Germinal center (tissue), 1 donor: Measurements from ENCODE around the gene JAM3.

Experiments used
- DNase-seq: peaks from one replicate; pipeline ENCODE4 v3.0.0; 2012; ENCODE audit warnings: mixed read lengths, low spot score

Gene JAM3

DNA sequence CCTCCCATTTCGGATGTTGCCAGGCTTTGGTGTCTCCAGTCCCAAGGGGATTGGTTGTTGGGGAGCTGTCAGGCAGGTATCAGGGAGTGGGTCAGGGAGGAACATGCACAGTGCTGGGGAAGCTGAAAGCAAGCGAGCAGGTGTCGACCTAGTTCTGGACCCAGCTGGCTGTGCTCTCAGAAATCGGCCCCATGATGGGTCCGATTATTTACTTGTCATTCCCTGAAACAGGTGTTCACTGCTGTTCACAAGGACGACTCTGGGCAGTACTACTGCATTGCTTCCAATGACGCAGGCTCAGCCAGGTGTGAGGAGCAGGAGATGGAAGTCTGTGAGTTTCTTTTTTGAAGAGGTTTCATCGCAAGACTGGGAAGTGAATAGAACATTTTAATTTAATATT is 76.8 kb downstream of the JAM3 start:
- no peak for DNase-seq

DNA sequence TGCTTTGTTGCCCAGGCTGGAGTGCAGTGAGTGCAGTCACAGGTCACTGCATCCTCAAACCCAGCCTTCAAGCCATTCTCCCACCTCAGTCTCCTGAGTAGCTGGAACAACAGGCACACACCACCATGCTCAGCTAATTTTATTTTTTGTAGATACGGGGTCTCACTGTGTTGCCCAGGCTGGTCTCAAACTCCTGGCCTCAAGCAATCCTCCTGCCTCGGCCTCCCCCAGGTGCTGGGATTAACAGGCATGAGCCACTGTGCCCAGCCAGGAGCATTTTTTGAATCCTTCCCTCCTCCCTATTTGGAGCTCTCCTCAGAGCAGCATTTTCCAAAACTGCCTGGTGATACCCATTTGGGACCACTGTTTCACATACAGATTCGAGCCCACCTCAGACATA is 77.7 kb downstream of the JAM3 start:
- no peak for DNase-seq

DNA sequence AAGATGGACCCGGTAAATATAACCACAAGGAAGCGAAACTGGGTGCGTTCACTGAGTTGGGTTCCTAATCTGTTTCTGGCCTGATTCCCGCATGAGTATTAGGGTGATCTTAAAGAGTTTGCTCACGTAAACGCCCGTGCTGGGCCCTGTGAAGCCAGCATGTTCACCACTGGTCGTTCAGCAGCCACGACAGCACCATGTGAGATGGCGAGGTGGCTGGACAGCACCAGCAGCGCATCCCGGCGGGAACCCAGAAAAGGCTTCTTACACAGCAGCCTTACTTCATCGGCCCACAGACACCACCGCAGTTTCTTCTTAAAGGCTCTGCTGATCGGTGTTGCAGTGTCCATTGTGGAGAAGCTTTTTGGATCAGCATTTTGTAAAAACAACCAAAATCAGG is 80.5 kb downstream of the JAM3 start:
- no peak for DNase-seq

DNA sequence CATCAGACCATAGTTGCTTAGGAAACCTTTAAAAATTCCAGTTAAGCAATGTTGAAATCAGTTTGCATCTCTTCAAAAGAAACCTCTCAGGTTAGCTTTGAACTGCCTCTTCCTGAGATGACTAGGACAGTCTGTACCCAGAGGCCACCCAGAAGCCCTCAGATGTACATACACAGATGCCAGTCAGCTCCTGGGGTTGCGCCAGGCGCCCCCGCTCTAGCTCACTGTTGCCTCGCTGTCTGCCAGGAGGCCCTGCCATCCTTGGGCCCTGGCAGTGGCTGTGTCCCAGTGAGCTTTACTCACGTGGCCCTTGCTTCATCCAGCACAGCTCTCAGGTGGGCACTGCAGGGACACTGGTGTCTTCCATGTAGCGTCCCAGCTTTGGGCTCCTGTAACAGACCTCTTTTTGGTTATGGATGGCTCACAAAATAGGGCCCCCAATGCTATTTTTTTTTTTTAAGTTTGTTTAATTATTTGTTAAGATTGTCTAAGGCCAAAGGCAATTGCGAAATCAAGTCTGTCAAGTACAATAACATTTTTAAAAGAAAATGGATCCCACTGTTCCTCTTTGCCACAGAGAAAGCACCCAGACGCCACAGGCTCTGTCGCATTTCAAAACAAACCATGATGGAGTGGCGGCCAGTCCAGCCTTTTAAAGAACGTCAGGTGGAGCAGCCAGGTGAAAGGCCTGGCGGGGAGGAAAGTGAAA is 81.5 kb downstream of the JAM3 start:
- no peak for DNase-seq

DNA sequence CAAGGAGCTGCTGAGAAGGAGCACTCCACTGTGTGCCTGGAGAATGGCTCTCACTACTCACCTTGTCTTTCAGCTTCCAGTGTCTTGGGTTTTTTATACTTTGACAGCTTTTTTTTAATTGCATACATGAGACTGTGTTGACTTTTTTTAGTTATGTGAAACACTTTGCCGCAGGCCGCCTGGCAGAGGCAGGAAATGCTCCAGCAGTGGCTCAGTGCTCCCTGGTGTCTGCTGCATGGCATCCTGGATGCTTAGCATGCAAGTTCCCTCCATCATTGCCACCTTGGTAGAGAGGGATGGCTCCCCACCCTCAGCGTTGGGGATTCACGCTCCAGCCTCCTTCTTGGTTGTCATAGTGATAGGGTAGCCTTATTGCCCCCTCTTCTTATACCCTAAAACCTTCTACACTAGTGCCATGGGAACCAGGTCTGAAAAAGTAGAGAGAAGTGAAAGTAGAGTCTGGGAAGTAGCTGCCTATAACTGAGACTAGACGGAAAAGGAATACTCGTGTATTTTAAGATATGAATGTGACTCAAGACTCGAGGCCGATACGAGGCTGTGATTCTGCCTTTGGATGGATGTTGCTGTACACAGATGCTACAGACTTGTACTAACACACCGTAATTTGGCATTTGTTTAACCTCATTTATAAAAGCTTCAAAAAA is 82.3 kb downstream of the JAM3 start:
- DNase-seq: no peak

DNA sequence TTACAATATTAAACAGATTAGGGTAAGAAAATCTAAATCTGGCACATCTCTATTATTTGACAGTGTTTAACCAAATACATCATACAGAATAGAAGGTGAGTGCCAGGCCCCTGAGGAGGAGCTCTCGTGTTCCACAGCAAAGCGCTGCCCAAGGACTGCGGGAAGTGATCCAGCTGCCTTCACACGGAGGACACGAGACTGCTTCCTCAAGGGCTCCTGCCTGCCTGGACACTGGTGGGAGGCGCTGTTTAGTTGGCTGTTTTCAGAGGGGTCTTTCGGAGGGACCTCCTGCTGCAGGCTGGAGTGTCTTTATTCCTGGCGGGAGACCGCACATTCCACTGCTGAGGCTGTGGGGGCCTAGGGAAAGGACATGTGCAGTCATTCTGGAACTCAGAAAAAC is 83.8 kb downstream of the JAM3 start:
- DNase-seq: no peak

DNA sequence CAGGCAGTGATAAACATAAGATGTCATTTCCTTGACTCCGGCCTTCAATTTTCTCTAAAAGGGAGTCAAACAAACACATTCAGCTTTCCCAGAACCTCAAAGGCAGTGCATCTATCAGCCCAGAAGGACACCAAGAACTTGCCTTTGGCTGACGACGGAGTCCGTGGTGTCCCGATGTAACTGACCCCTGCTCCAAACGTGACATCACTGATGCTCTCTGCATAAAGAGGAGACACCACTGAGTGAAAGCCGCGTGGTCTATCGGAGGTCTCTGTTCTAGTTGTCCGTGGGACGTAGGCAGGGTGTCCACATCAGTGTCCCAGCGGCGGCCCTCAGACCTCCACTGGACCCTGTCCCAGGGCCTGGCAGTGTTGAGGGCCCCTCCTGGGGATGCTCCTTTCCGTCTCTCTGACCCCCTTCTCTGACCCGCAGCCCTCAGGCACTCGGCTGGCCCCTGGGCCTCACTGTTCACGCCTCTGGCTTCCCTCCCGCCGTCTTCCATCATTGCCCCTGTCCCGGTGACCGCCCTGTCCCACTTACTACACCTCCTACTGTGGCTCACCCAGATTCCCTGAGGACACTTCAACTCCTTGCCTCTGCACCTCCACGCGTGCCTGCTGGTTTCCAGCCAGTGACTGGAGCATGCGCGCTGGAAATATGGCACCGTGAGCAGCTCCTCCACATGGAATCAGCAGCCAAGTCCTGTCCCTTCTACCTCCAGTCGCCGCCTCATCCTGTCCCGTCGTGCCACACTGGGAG is 84.5 kb downstream of the JAM3 start:
- no peak for DNase-seq

DNA sequence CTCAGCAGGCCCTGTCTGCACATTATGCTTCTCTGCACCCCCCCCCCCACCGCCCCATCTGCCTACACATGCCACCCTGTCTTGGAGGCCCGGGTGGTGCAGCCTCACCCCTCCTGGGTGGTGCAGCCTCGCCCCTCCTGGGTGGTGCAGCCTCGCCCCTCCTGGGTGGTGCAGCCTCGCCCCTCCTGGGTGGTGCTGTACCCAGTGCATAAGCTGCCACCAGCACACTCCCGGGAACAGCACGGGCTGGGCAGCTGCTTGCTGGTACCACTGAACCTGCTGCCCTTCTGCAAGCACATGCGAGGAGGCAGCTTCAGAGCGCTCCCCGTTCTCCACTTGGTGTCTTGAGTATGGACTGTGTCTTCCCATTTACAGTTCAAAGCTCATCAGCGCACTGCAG is 85.6 kb downstream of the JAM3 start:
- no peak for DNase-seq

DNA sequence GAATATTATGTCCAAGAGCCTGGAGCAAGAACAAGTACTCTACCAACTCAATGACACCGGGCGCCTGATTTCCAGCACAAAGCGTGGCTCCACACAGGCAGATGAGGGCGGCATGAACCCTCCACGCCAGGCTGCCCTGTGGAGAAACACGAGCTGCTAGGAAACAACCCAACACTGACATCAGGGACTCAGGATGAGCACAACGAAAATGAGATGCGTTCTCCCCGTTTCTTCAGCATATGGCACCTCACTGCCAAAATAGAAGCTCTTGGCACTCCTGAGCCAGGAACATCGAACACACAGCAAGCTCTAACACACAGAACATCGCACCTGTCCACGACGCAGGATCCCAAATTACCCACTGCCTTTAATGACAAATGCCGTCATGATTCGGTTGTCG is 86.6 kb downstream of the JAM3 start:
- DNase-seq: no peak

DNA sequence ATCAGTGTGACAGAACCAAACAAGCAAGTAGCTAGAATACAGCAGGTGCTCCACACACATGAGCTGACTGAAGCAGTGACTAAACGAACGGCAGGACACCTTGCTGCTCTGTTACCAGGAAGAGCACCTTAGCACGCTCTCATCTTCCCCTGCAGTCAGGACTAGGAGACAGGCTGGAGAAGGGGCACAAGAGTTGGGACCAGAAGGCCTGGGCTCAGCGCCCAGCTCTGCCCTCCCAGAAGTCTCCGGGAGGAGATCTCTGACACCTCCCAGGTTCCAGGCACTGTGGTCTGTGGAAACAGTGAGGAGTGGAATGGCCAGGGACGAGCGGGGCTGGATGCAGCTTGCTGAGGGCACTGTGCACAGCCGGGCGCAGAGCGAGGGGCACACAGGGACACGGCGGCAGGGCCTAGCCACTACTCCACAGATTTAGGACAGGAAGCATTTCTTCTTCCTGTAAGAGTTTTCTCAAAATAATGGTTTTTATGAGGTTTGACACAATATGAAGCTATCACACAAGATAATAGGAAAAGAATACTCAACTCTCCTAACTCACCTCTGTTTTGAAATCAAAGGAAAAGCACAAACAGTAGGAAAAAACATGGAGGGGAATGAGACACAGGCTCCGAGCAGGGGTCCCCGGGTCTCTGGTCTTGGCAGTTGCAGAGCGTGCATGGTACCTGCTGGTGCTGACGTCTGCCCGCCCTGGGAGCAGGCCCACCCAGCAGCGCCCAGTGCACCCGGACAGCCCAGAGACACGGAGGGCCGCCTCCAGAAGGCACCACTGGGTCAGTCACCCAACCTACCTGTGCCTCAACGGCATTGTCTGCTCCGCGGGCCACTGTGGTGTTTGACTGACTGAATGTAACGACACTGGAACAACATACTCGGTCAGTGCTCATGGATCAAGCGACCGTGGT is 87.3 kb downstream of the JAM3 start:
- DNase-seq: no peak

DNA sequence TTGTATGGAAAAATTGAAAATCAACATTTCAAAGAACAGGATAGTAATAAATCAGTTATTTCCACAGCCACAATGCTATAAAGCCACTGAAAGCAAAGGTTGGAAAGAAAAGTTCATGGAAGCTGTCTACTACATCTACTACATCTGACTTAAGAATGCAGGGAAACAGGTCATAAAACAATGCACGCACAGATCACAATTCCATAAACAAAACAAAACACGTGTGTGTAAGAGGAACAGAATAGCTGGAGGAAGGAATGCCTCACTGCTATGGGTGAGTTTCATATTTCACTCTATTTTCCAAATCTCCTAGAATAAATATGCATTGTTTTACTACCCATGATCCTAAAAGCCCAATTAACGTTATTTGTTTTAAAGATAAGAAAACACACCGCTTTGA is 88.6 kb downstream of the JAM3 start:
- DNase-seq: no peak

DNA sequence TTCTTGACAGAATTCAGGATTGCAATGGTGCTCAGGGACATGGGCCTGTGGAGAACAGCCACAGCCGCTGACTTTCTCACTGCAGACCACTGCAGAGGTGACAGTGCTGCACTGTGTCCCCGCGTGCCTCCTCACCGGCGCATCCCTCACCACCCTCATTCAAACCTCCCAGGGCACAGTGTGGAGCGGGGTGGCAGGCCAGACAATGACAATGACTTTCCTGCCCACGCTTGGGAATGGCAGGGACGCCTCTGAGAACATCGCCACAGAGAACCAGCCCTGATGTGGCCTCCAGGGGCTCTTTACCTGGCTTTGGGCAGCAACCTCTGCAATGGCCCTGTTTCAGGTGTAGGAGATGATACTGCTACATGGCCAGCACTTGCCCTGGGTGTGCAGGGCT is 89.2 kb downstream of the JAM3 start:
- no peak for DNase-seq

DNA sequence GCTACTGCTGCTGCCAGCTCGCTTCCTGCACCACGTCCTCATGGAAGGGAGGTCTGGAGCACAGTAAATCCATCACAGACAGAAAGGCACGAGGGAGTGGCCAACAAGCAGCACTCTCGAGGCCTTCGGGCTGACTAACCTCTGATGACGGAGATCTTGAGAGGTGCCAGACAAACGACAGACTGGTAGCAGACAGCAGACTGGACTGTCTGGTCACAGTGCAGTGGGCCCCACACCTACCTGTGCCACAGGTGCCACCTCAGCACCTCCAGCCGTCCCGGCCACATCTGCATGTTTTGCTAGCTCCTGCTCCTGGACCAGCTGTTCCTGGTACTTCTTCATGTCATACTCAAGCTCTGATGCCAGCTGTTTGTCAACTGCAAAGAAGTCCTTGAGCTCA is 90.8 kb downstream of the JAM3 start:
- no peak for DNase-seq

DNA sequence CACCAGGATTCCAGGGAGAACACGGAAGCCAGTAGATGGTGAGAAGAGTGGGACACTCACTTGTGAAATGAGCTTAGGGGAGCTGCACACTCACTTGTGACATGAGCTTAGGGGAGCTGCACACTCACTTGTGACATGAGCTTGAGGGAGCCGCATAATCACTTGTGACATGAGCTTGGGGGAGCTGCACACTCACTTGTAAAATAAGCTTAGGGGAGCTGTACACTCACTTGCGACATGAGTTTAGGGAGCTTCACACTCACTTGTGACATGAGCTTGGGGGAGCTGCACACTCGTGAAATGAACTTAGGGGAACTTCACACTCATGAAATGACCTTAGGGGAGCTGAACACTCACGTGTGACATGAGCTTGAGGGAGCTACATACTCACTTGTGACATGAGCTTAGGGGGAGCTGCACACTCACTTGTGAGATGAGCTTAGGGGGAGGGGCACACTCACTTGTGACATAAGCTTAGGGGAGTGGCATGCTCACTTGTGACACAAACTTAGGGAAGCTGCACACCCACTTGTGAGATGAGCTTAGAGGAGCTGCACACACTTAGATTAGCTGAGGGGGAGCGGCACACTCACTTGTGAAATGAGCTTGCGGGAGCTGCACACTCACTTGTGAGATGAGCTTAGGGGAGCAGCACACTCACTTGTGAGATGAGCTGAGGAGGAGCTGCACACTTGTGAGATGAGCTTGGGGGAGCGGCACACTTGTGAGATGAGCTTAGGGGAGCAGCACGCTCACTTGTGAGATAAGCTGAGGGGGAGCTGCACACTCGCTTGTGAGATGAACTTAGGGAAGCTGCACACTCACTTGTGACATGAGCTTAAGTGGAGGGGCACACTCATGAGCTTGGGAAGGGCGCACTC is 95.9 kb downstream of the JAM3 start:
- no peak for DNase-seq

DNA sequence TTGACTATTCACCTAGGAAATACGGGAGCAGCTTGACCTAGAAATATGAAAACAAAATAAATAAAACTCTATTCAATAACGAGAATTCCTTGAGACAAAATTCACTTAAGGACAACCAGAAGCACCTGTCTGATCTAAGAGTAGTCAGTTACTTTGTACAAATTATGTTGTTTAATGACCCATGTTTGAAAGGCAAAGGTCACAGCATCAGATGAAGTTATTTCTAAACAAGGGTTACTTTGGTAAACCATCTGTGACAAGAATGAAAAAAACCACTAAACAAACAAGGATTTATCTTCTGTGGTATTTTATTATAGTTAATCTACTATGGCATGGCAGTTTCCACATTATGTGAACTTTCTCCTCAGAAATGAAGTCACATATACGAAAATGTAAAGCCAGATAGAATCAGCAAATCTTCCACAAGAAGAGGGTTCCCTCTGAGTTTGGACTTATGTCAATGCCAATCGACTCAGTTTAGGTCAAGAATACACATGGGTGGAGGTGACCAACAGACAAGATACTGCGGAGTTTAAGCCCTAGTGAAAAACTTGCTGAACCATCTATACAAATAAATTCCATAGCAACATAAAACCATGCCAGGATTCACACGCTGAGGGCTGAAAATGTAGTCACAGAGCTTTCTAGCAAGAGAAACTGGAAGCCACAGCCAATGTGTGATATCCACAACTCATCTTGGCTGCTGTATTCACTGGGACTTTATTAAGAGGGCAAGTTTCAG is 101.5 kb downstream of the JAM3 start:
- no peak for DNase-seq

DNA sequence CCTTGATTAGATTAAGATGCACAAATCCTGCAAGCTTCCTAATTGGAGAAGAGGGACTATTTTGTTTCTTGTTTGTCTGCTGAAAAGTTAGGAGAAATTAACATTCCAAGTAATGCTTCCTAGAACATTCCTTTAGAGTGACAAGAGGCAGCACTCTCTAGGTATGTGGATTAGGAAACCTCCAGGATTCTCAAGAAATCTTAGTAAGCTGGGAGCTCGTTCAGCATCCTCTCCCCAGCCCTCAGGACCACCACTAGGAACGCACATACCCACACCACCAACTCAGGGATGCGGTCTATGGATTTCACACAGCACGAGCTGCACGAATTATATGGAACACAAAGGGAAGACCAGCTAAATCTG is 102.0 kb downstream of the JAM3 start:
- DNase-seq: no peak

DNA sequence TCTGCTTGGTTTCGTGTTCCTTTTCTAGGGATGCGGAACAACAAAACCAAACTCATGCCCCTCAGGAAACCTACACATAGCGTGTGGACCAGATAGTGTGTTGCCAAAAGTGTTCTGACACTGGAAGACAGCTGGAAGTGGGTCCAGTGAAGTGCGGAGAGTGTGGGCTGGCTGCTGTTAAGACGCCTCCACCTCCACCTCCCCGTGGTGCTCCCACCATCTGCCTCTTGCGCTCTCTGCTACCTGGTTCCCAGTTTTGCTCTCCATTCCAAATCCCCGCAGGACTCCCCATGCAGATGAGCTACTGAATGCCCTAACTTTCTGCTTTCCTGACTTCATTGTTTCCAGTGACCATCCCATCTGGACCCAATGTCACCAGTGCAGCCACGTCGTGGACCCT is 103.1 kb downstream of the JAM3 start:
- no peak for DNase-seq

DNA sequence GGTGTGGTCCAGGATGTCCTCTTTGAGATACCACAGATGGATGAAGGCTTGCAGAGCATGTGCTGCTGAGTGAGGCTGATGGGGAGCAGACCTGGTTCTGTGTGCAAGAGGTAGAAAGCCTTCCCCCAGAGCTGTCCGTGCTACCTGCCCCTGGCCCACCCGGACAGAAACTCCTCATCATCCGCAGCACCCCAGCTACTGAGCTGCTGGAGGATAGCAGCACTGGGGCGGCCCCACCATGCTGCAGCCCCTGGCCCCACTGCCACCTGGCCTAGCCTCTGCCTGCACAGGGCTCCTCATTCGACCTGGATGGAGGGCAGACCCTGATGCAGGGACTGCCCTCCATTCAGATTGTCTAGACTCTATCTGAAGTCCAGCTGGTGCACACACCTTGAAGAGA is 104.4 kb downstream of the JAM3 start:
- DNase-seq: no peak

DNA sequence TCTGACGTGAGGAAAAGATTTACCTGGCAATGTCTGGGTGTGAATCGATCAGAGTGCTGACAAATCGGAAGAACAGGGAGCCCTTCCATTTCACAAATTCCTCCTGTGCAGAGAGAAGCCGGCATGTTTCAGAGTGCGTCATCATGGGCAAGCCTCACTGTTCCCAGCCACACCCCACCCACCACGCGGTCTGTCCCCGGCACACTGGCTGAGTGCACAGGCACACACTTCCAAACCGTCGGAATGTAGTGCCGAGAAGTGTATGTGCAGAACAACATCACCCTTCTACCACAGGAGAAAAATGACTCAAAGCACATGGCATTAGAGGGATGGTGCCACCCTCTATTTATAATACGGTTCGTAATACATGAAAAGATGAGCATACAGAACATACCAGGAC is 107.4 kb downstream of the JAM3 start:
- no peak for DNase-seq

DNA sequence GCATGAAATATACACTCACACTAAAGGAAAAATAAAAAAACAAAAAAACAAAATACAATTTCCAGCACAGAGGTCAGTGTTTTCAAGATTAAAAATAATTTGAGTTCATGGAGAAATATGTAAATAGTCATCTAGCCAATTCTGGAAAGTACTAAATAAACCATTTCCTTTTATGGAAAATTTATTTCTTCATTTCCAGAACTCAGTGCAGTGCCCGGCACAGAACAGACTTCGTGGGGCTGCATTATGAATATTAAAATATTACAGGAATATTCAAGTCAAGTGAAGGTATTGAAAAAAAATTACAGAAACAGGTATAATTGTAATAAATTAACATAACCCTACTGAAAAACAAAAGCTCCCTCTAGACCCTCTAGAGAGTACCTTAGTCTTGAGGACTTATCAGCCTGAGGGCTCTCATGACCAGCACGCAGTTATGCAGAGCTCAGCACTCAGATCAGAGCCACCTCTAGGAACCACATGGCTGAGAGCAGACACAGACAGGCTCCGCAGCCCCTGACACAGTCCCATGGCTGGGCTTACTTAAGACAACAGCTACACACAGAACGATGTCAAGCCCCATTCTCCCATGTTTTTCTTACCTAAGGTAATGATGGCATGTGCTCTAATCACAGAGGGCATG is 109.3 kb downstream of the JAM3 start:
- DNase-seq: no peak
